ENCODE measurements around the gene CST9. TPM values are rescaled to one million over a fixed set of nuclear protein-coding genes. Genes with fewer than 3 reads are reported as not detected.

CST9 gene
- total and polyA plus RNA-seq, 9 of the 15 experiments (the other 6 are each of a cell fraction or from before 2014, with no cell fraction given) = not detected

- no peak overlapping the region for H3K4me3 ChIP-seq
- H3K36me3 ChIP-seq (ENCODE audit: control insufficient read depth, insufficient read depth, low read length) = no peaks in the 10 kb centered on the region
- H3K27ac ChIP-seq (ENCODE audit: extremely low read depth, low read depth, low read length) = no peak overlapping the region
- POLR2A ChIA-PET = no interaction called here
- no peak overlapping the region for H2AFZ ChIP-seq (ENCODE audit: low read depth, low read length)
- peaks cover 0 to 6% of the 10 kb centered on the region in 2 experiments; a peak in 2 of 5 replicates for H3K4me1 ChIP-seq (replicated peaks in 1 of 2; ENCODE audit: control insufficient read depth in 2 of 2, insufficient read depth in 2 of 2, low read length in 2 of 2)
- H3K4me2 ChIP-seq (ENCODE audit: insufficient read depth, low read length) = no peak overlapping the region
- H3K9ac ChIP-seq (ENCODE audit: insufficient read depth in 1 of 2, low read depth in 2 of 2, low read length in 2 of 2) = no peak overlapping the region
- CTCF ChIA-PET (ENCODE audit: low intra/inter-chr PET ratio) = no interaction called here
- no peak for FAIRE-seq
- no peak for ATAC-seq
- 10% methylated on average over 2 of the region's 2 CpGs for WGBS (ENCODE audit: insufficient coverage, low coverage, missing lambda C conversion rate)
- in situ Hi-C loops (cut with MboI) (no loop called here), intact Hi-C loops (cut with micrococcal nuclease) (no loop called here)
- no peaks in the 10 kb centered on the region for H4K20me1 ChIP-seq (replicated peaks; ENCODE audit: control insufficient read depth, insufficient read depth, low read length)
- no peaks in the 10 kb centered on the region for H3K9me3 ChIP-seq (replicated peaks; ENCODE audit: control insufficient read depth, insufficient read depth, low read depth, low read length)
- no peak for TF ChIP-seq CSDE1 (IDR thresholded peaks at IDR 0.05)
- no peak for TF ChIP-seq RBBP5 (IDR thresholded peaks at IDR 0.05; ENCODE audit: borderline replicate concordance, insufficient read depth, low read length, poor library complexity, severe bottlenecking)
- peak; percentile 66 for TF ChIP-seq ZNF316 (IDR thresholded peaks at IDR 0.05)
- TF ChIP-seq MAFG (tag; conservative IDR thresholded peaks at IDR 0.05) = peak; percentile 51; the same call in 1 of the 2 replicates
- TF ChIP-seq MAFF (IDR thresholded peaks at IDR 0.05; ENCODE audit: low read length) = peak; percentile 79
- peak; percentile 83 for TF ChIP-seq MAFK (IDR thresholded peaks at IDR 0.05; ENCODE audit: low read length)
- peak; percentile 44; the same call in 1 of the 2 replicates for TF ChIP-seq C11orf30 (IDR thresholded peaks at IDR 0.05; ENCODE audit: low read depth)
- no peaks in the 10 kb centered on the region for H3K79me2 ChIP-seq (ENCODE audit: control insufficient read depth, insufficient read depth, low read length)
- BruUV-seq (replicated peaks) = no TSS peak
- no peak for DNase-seq (ENCODE audit: extremely low read depth in 1 of 4, low spot score in 3 of 4)
- no peaks in the 10 kb centered on the region for H3K9me1 ChIP-seq (ENCODE audit: control insufficient read depth, insufficient read depth, low read length)
- no peaks in the 10 kb centered on the region for H3K27me3 ChIP-seq (ENCODE audit: control insufficient read depth in 2 of 2, insufficient read depth in 2 of 2, low read length in 2 of 2)
Observed at GRCh38 chr20:23651117-23651516, 45.4 kb upstream of the CST9 start.

GRCh38 chr20:23649830-23650417, 44.2 kb upstream of the CST9 start:
- Histone ChIP-seq H3K4me3 (no peak overlapping the region), H3K27ac (ENCODE audit: extremely low read depth, low read depth, low read length) (no peak overlapping the region), H4K20me1 (replicated peaks; ENCODE audit: control insufficient read depth, insufficient read depth, low read length) (no peaks in the 10 kb centered on the region), H3K9me1 (ENCODE audit: control insufficient read depth, insufficient read depth, low read length) (no peaks in the 10 kb centered on the region), H3K79me2 (ENCODE audit: control insufficient read depth, insufficient read depth, low read length) (no peaks in the 10 kb centered on the region), H2AFZ (ENCODE audit: low read depth, low read length) (no peak overlapping the region), H3K27me3 (ENCODE audit: control insufficient read depth in 2 of 2, insufficient read depth in 2 of 2, low read length in 2 of 2) (no peaks in the 10 kb centered on the region), H3K4me1 (replicated peaks in 1 of 2; ENCODE audit: control insufficient read depth in 2 of 2, insufficient read depth in 2 of 2, low read length in 2 of 2) (no peaks in the 10 kb centered on the region), H3K4me2 (ENCODE audit: insufficient read depth, low read length) (no peak overlapping the region), H3K36me3 (ENCODE audit: control insufficient read depth, insufficient read depth, low read length) (no peaks in the 10 kb centered on the region), H3K9ac (ENCODE audit: insufficient read depth in 1 of 2, low read depth in 2 of 2, low read length in 2 of 2) (no peak overlapping the region), H3K9me3 (replicated peaks; ENCODE audit: control insufficient read depth, insufficient read depth, low read depth, low read length) (no peaks in the 10 kb centered on the region)
- 0% methylated on average over 1 of the region's 1 CpG for WGBS (ENCODE audit: insufficient coverage, low coverage, missing lambda C conversion rate)
- intact Hi-C loops (cut with micrococcal nuclease) = no loop called here
- TF ChIP-seq ZNF384 (IDR thresholded peaks at IDR 0.05; ENCODE audit: low read depth, low read length) (no peak), RBM39 (optimal IDR thresholded peaks at IDR 0.05; ENCODE audit: low read depth, low read length) (no peak), ATF3 (IDR thresholded peaks at IDR 0.05) (no peak), ATF3 (CRISPR knock-in tag; conservative IDR thresholded peaks at IDR 0.05) (no peak), PHTF2 (CRISPR knock-in tag; IDR thresholded peaks at IDR 0.05) (no peak), TCF3 (CRISPR knock-in tag; IDR thresholded peaks at IDR 0.05) (no peak), TCF7 (IDR thresholded peaks at IDR 0.05; ENCODE audit: borderline replicate concordance) (no peak), FOXJ2 (tag; IDR thresholded peaks at IDR 0.05) (no peak), ZFP30 (CRISPR knock-in tag; IDR thresholded peaks at IDR 0.05; ENCODE audit: borderline replicate concordance) (no peak), CREBBP (IDR thresholded peaks at IDR 0.05; ENCODE audit: low read depth, low read length) (no peak), SAFB (IDR thresholded peaks at IDR 0.05; ENCODE audit: borderline replicate concordance, low read depth, low read length) (no peak)
- DNase-seq (ENCODE audit: extremely low read depth in 1 of 4, low spot score in 3 of 4) = no peak
- in situ Hi-C loops (cut with MboI) = no loop called here
- CTCF ChIA-PET (ENCODE audit: low intra/inter-chr PET ratio) = no interaction called here
- POLR2A ChIA-PET = interaction anchor here (0.6 to 1.5 kb wide), 2 partner anchors 9 to 11 kb away, joined by 3 to 4 read pairs; no protein-coding TSS in a partner anchor
- ATAC-seq = no peak
- BruUV-seq (replicated peaks) = no TSS peak
- no peak for FAIRE-seq
